ENCODE measurements around the gene ANTXR2. TPM values are rescaled to one million over a fixed set of nuclear protein-coding genes. Genes with fewer than 3 reads are reported as not detected.

Gene ANTXR2
- total and polyA plus RNA-seq, 2 of the 13 experiments (the other 11 are each of a cell fraction or from before 2014, with no cell fraction given) = 4.6 to 14.5 TPM

GRCh38 chr4:80072744-80073472 lies at the start of gene ANTXR2 (continued):
- no peak; the same call in 1 of the 2 replicates for TF ChIP-seq ZNF276 (CRISPR knock-in tag; IDR thresholded peaks at IDR 0.05; ENCODE audit: low read depth)
- TF ChIP-seq SP4 (CRISPR knock-in tag; IDR thresholded peaks at IDR 0.05) = 0 out of 2 replicates have a peak, but pooled peaks have one; percentile 37
- no peak for TF ChIP-seq AKAP8 (CRISPR knock-in tag; IDR thresholded peaks at IDR 0.05)
- TF ChIP-seq GTF3A (CRISPR knock-in tag; conservative IDR thresholded peaks at IDR 0.05) = no peak
- no peak for TF ChIP-seq ZNF282 (IDR thresholded peaks at IDR 0.05; ENCODE audit: partially characterized antibody)
- no peak for TF ChIP-seq ARID3A (IDR thresholded peaks at IDR 0.05; ENCODE audit: low read depth, low read length)
- no peak for TF ChIP-seq ELK4 (CRISPR knock-in tag; IDR thresholded peaks at IDR 0.05; ENCODE audit: borderline replicate concordance)
- peak; percentile 74; the same call in 1 of the 2 replicates for TF ChIP-seq ZNF547 (CRISPR knock-in tag; IDR thresholded peaks at IDR 0.05)
- TF ChIP-seq SMAD1 (CRISPR knock-in tag; IDR thresholded peaks at IDR 0.05; ENCODE audit: borderline replicate concordance, low read depth) = no peak
- TF ChIP-seq PRDM15 (CRISPR knock-in tag; IDR thresholded peaks at IDR 0.05) = no peak; the same call in 1 of the 2 replicates
- TF ChIP-seq TEAD2 (CRISPR knock-in tag; IDR thresholded peaks at IDR 0.05) = no peak
- no peak for TF ChIP-seq ZNF761 (CRISPR knock-in tag; conservative IDR thresholded peaks at IDR 0.05)
- TF ChIP-seq ZNF263 (CRISPR knock-in tag; IDR thresholded peaks at IDR 0.05) = peak; percentile 49; the same call in 1 of the 2 replicates
- TF ChIP-seq REST (IDR thresholded peaks at IDR 0.05; ENCODE audit: borderline replicate concordance in 1 of 2, low read depth in 1 of 2, low read length in 2 of 2) = no peak; a peak in 1 of 4 replicates

All from HepG2 (cell line).